B cell (primary cell): ENCODE results near the gene NME5.

ENCODE experiments used
- CTCF ChIP-seq: fragments of 200-600 bp; IDR thresholded peaks from one replicate; pipeline ENCODE4 v1.8.0; 2022; ENCODE audit warnings: antibody characterized with exemption, mild to moderate bottlenecking
- EZH2 ChIP-seq: IDR thresholded peaks from 2 replicates; pipeline ENCODE4 v1.6.1; 2012; ENCODE audit warnings: borderline replicate concordance, low read depth, mild to moderate bottlenecking, moderate library complexity, low read length; ENCODE audit not compliant: insufficient read depth, poor library complexity, severe bottlenecking

- TF ChIP-seq CTCF (no peak), EZH2 (no peak)
Measured at GRCh38 chr5:138140268-138140667, 1.0 kb upstream of the NME5 start.
